ENCODE results near the gene TANGO6. TPM values are rescaled to one million over a fixed set of nuclear protein-coding genes. Genes with fewer than 3 reads are reported as not detected.

The TANGO6 gene
- total and polyA plus RNA-seq, 10 of the 15 experiments (the other 5 are each of a cell fraction or from before 2014, with no cell fraction given), result 1.1 to 20.6 (median 11.0) TPM

GRCh38 chr16:68923116-68923515 lies 79.8 kb downstream of the TANGO6 start:
- no TSS peak for BruUV-seq (replicated peaks)
- H3K4me1 ChIP-seq (ENCODE audit: control insufficient read depth, insufficient read depth, low read length), result no peaks in the 10 kb centered on the region
- intact Hi-C loops (cut with micrococcal nuclease; ENCODE audit: unreplicated experiment) (no loop called here), in situ Hi-C loops (cut with MboI) (no loop called here)
- DNase-seq (ENCODE audit: low read depth, low spot score) (no peak), FAIRE-seq (no peak), ATAC-seq (no peak)
- 92% methylated on average over 12 of the region's 12 CpGs for WGBS (ENCODE audit: insufficient coverage, insufficient replicate concordance, low lambda C conversion rate, missing lambda C conversion rate)
- no peaks in the 10 kb centered on the region for H3K27me3 ChIP-seq (replicated peaks in 1 of 2; ENCODE audit: control insufficient read depth in 2 of 2, insufficient read depth in 2 of 2, low read length in 1 of 2)
- H3K9ac ChIP-seq (ENCODE audit: control insufficient read depth, insufficient read depth, low read length), result no peak overlapping the region
- H3K4me3 ChIP-seq, result no peak overlapping the region
- no peak overlapping the region for H3K4me2 ChIP-seq (ENCODE audit: control insufficient read depth, insufficient read depth)
- H3K36me3 ChIP-seq (ENCODE audit: control insufficient read depth in 2 of 2, insufficient read depth in 2 of 2, low read length in 1 of 2), result peaks cover 1 to 5% of the 10 kb centered on the region in 2 experiments; a peak in 3 of 4 replicates
- no peak for TF ChIP-seq ZNF207 (IDR thresholded peaks at IDR 0.05; ENCODE audit: borderline replicate concordance)
- no peak for TF ChIP-seq CBX3 (IDR thresholded peaks at IDR 0.05; ENCODE audit: borderline replicate concordance, low read depth)
- TF ChIP-seq NFYA (IDR thresholded peaks at IDR 0.05; ENCODE audit: borderline replicate concordance, low read depth, low read length), result no peak
- no peak for TF ChIP-seq NFXL1 (IDR thresholded peaks at IDR 0.05; ENCODE audit: borderline replicate concordance)
- no peak overlapping the region for H3K27ac ChIP-seq (ENCODE audit: control insufficient read depth, insufficient read depth)
- RAD21 ChIA-PET (ENCODE audit: unreplicated experiment), result no interaction called here
- H2AFZ ChIP-seq (ENCODE audit: control insufficient read depth, low read depth, low read length), result no peak overlapping the region
- SMC1A ChIA-PET (ENCODE audit: uncharacterized antibody, unreplicated experiment), result no interaction called here
- POLR2A ChIA-PET, result no interaction called here
- no peaks in the 10 kb centered on the region for H3K9me3 ChIP-seq (replicated peaks; ENCODE audit: control insufficient read depth, insufficient read depth, low read length)
- H3K79me2 ChIP-seq (ENCODE audit: control insufficient read depth, insufficient read depth, low read length), result no peaks in the 10 kb centered on the region
- no peaks in the 10 kb centered on the region for H4K20me1 ChIP-seq (ENCODE audit: control insufficient read depth, insufficient read depth)
- CTCF ChIA-PET, result no interaction called here

- H3K4me1 ChIP-seq (ENCODE audit: control insufficient read depth, insufficient read depth, low read length), result no peaks in the 10 kb centered on the region
- DNase-seq (ENCODE audit: low read depth, low spot score) (no peak), ATAC-seq (no peak), FAIRE-seq (no peak)
- H3K27me3 ChIP-seq (replicated peaks in 1 of 2; ENCODE audit: control insufficient read depth in 2 of 2, insufficient read depth in 2 of 2, low read length in 1 of 2), result no peaks in the 10 kb centered on the region
- in situ Hi-C loops (cut with MboI), result no loop called here
- ChIA-PET CTCF (no interaction called here), SMC1A (ENCODE audit: uncharacterized antibody, unreplicated experiment) (no interaction called here), RAD21 (ENCODE audit: unreplicated experiment) (no interaction called here), POLR2A (no interaction called here)
- H3K9me3 ChIP-seq (replicated peaks; ENCODE audit: control insufficient read depth, insufficient read depth, low read length), result no peaks in the 10 kb centered on the region
- no peak overlapping the region for H3K9ac ChIP-seq (ENCODE audit: control insufficient read depth, insufficient read depth, low read length)
- 98% methylated on average over 3 of the region's 3 CpGs for WGBS (ENCODE audit: insufficient coverage, insufficient replicate concordance, low lambda C conversion rate, missing lambda C conversion rate)
- intact Hi-C loops (cut with micrococcal nuclease; ENCODE audit: unreplicated experiment), result no loop called here
- no peak overlapping the region for H3K4me3 ChIP-seq
- H3K27ac ChIP-seq (ENCODE audit: control insufficient read depth, insufficient read depth), result no peak overlapping the region
- H2AFZ ChIP-seq (ENCODE audit: control insufficient read depth, low read depth, low read length), result no peak overlapping the region
- BruUV-seq (replicated peaks), result no TSS peak
- H4K20me1 ChIP-seq (ENCODE audit: control insufficient read depth, insufficient read depth), result no peaks in the 10 kb centered on the region
- H3K4me2 ChIP-seq (ENCODE audit: control insufficient read depth, insufficient read depth), result no peak overlapping the region
- no peaks in the 10 kb centered on the region for H3K79me2 ChIP-seq (ENCODE audit: control insufficient read depth, insufficient read depth, low read length)
- H3K36me3 ChIP-seq (ENCODE audit: control insufficient read depth in 2 of 2, insufficient read depth in 2 of 2, low read length in 1 of 2), result peaks cover 0 to 1% of the 10 kb centered on the region in 2 experiments; a peak in 2 of 4 replicates
- TF ChIP-seq NFXL1 (IDR thresholded peaks at IDR 0.05; ENCODE audit: borderline replicate concordance), result no peak
- TF ChIP-seq YBX1 (IDR thresholded peaks at IDR 0.05), result no peak
- no peak for TF ChIP-seq NFIC (IDR thresholded peaks at IDR 0.05; ENCODE audit: low read depth, low read length)
- TF ChIP-seq STAT1 (conservative IDR thresholded peaks at IDR 0.05), result no peak
- no peak for TF ChIP-seq ZBTB40 (IDR thresholded peaks at IDR 0.05; ENCODE audit: borderline replicate concordance)
- no peak for TF ChIP-seq ATF7 (IDR thresholded peaks at IDR 0.05; ENCODE audit: low read depth)
- TF ChIP-seq RCOR1 (conservative IDR thresholded peaks at IDR 0.05; ENCODE audit: low read depth, low read length), result no peak
- TF ChIP-seq PRDM15 (CRISPR knock-in tag; IDR thresholded peaks at IDR 0.05), result no peak
Observed at GRCh38 chr16:68927018-68927417, 83.7 kb downstream of the TANGO6 start.
